ENCODE measurements around the gene PMAIP1.

- no peak for TF ChIP-seq POLR2AphosphoS5 (IDR thresholded peaks at IDR 0.05; ENCODE audit: low read depth, low read length)
- TF ChIP-seq POLR2A (IDR thresholded peaks at IDR 0.05; ENCODE audit: low read depth, low read length): no peak
- no peak for TF ChIP-seq TAF1 (IDR thresholded peaks at IDR 0.05; ENCODE audit: borderline replicate concordance, low read depth, low read length)
These were observed 50.6 kb downstream of the PMAIP1 start for GRCh38 chr18:59950215-59950944.

All from GM12892 (cell line).